A549 (cell line): Measurements from ENCODE around the gene COG7. TPM values are rescaled to one million over a fixed set of nuclear protein-coding genes. Genes with fewer than 3 reads are reported as not detected.

ENCODE experiments used
- ATAC-seq, 2 experiments: fragments of 200-7000 bp in 1 of 2; fragments of >200 bp in 1 of 2; cut with Nextera tagmentation in 1 of 2; cut with Tn5 transposase in 1 of 2; 3 replicates each; pipeline versions ENCODE4 v1.8.0 to v1.9.1; 2018 to 2020; ENCODE audit warnings: mild to moderate bottlenecking in 1 of 2, moderate library complexity in 1 of 2
- CTCF ChIA-PET: fragments of 300-600 bp; sonication (Branson Sonifier 250); formaldehyde crosslinking; extraction: SDS; loops from one replicate; lab custom pipeline; 2021; ENCODE audit warnings: antibody characterized with exemption, inconsistent platforms; lab: Yijun Ruan, JAX
- POLR2A ChIA-PET: fragments of 350-600 bp; formaldehyde crosslinking; extraction: SDS; loops from one replicate; lab custom pipeline; 2021; ENCODE audit warnings: antibody characterized with exemption, inconsistent platforms; lab: Yijun Ruan, JAX
- DNase-seq, 2 experiments: peaks; one replicate each; pipeline versions ENCODE4 v3.0.0 to v3.0.0-alpha.2; 2011 to 2016; ENCODE audit warnings: low read depth in 1 of 2, low spot score in 1 of 2
- FAIRE-seq: peaks from 2 replicates; lab custom pipeline; 2011; peaks lifted over from hg19 to GRCh38; lab: Jason Lieb, UNC
- H3K27ac ChIP-seq, 2 experiments: fragments of >200 bp; sonication (Bioruptor Twin); formaldehyde crosslinking; 3 replicates each; pipeline ENCODE4 v1.5.1; 2016 to 2017
- H3K4me1 ChIP-seq: fragments of >200 bp; sonication (Bioruptor Twin); formaldehyde crosslinking; 3 replicates; pipeline ENCODE4 v1.6.1; 2016
- H3K4me2 ChIP-seq: fragments of >200 bp; sonication (Bioruptor Twin); formaldehyde crosslinking; 3 replicates; pipeline ENCODE4 v1.6.1; 2016
- H3K4me3 ChIP-seq: fragments of >200 bp; sonication (Bioruptor Twin); formaldehyde crosslinking; 3 replicates; pipeline ENCODE4 v1.5.1; 2016
- H3K9me3 ChIP-seq: fragments of >200 bp; sonication (Bioruptor Twin); formaldehyde crosslinking; 3 replicates; pipeline ENCODE4 v1.6.1; 2016
- ATOH8 ChIP-seq: fragments of 250-450 bp; sonication (Bioruptor Pico); IDR thresholded peaks from 2 replicates; pipeline ENCODE4 v1.5.0; 2020; ENCODE audit warnings: low read depth, mild to moderate bottlenecking, moderate library complexity
- BCL3 ChIP-seq: fragments of >200 bp; sonication (Bioruptor Twin); formaldehyde crosslinking; IDR thresholded peaks from 3 replicates; pipeline ENCODE4 v1.6.1; 2016
- BHLHE40 ChIP-seq: IDR thresholded peaks from 2 replicates; pipeline ENCODE4 v1.6.1; 2012; ENCODE audit warnings: low read depth, low read length, inconsistent platforms
- CBX2 ChIP-seq: fragments of 200-600 bp; sonication (generic); IDR thresholded peaks from 2 replicates; pipeline ENCODE4 v1.6.1; 2016; ENCODE audit warnings: low read depth, mild to moderate bottlenecking, borderline replicate concordance
- CBX8 ChIP-seq: fragments of 200-600 bp; sonication (generic); IDR thresholded peaks from 2 replicates; pipeline ENCODE4 v1.6.1; 2016
- CHD4 ChIP-seq: fragments of 200-600 bp; sonication (generic); IDR thresholded peaks from 2 replicates; pipeline ENCODE4 v1.6.1; 2016; ENCODE audit warnings: antibody characterized with exemption, mild to moderate bottlenecking, borderline replicate concordance
- E2F6 ChIP-seq: IDR thresholded peaks from 2 replicates; pipeline ENCODE4 v1.6.1; 2012; ENCODE audit warnings: low read depth, borderline replicate concordance
- EHF ChIP-seq: fragments of 250-450 bp; sonication (Bioruptor Pico); IDR thresholded peaks from 2 replicates; pipeline ENCODE4 v1.5.0; 2020; ENCODE audit warnings: mild to moderate bottlenecking
- EHMT2 ChIP-seq: fragments of 200-600 bp; sonication (generic); IDR thresholded peaks from 2 replicates; pipeline ENCODE4 v1.6.1; 2016; ENCODE audit warnings: antibody characterized with exemption, low read depth, mild to moderate bottlenecking, moderate library complexity
- FOXS1 ChIP-seq: fragments of 250-450 bp; sonication (Bioruptor Pico); IDR thresholded peaks from 2 replicates; pipeline ENCODE4 v1.5.0; 2020; ENCODE audit warnings: mild to moderate bottlenecking, moderate library complexity
- HES2 ChIP-seq: fragments of >200 bp; sonication (Bioruptor Twin); formaldehyde crosslinking; IDR thresholded peaks from 2 replicates; pipeline ENCODE4 v1.6.1; 2016
- HEYL ChIP-seq: fragments of 250-450 bp; sonication (Bioruptor Pico); IDR thresholded peaks from 2 replicates; pipeline ENCODE4 v1.8.0; 2021; ENCODE audit warnings: mild to moderate bottlenecking, moderate library complexity
- HOXB5 ChIP-seq: fragments of 250-450 bp; sonication (Bioruptor Pico); IDR thresholded peaks from 2 replicates; pipeline ENCODE4 v1.5.0; 2020; ENCODE audit warnings: mild to moderate bottlenecking, moderate library complexity
- JUN ChIP-seq, 2 experiments: fragments of >200 bp; sonication (Bioruptor Twin); formaldehyde crosslinking; IDR thresholded peaks; 2 replicates in 1 of 2; 3 replicates in 1 of 2; pipeline ENCODE4 v1.6.1; 2016 to 2017
- JUNB ChIP-seq: fragments of >200 bp; sonication (Bioruptor Twin); formaldehyde crosslinking; IDR thresholded peaks from 2 replicates; pipeline ENCODE4 v1.6.1; 2016
- KDM5A ChIP-seq: fragments of 200-600 bp; sonication (generic); IDR thresholded peaks from 2 replicates; pipeline ENCODE4 v1.6.1; 2016; ENCODE audit warnings: antibody characterized with exemption, mild to moderate bottlenecking
- NPAS2 ChIP-seq: fragments of 250-450 bp; sonication (Bioruptor Pico); IDR thresholded peaks from 2 replicates; pipeline ENCODE4 v1.8.0; 2022; ENCODE audit warnings: mild to moderate bottlenecking, moderate library complexity, borderline replicate concordance
- PBX3 ChIP-seq: IDR thresholded peaks from 2 replicates; pipeline ENCODE4 v1.6.1; 2012
- PHF8 ChIP-seq: fragments of 200-600 bp; sonication (generic); IDR thresholded peaks from 2 replicates; pipeline ENCODE4 v1.6.1; 2016; ENCODE audit warnings: low read depth, mild to moderate bottlenecking, antibody characterized with exemption, moderate library complexity, borderline replicate concordance
- POLR2AphosphoS2 ChIP-seq: conservative IDR thresholded peaks from 2 replicates; pipeline ENCODE4 v1.6.1; 2012; ENCODE audit warnings: low read length, improper control_type of control experiment, inconsistent platforms
- RCOR1 ChIP-seq: fragments of 150-350 bp; IDR thresholded peaks from 2 replicates; pipeline ENCODE4 v1.6.1; 2014; ENCODE audit warnings: antibody characterized with exemption, low read length, low read depth
- RFX5 ChIP-seq: fragments of 450-650 bp; IDR thresholded peaks from 2 replicates; pipeline ENCODE4 v1.7.1; 2014; ENCODE audit warnings: antibody characterized with exemption, mild to moderate bottlenecking, moderate library complexity
- RNF2 ChIP-seq: fragments of 200-600 bp; sonication (generic); IDR thresholded peaks from 2 replicates; pipeline ENCODE4 v1.6.1; 2016; ENCODE audit warnings: low read depth, mild to moderate bottlenecking, antibody characterized with exemption, moderate library complexity, borderline replicate concordance
- USF2 ChIP-seq: fragments of 450-650 bp; IDR thresholded peaks from 2 replicates; pipeline ENCODE4 v1.6.1; 2014; ENCODE audit warnings: antibody characterized with exemption
- ZFP36 ChIP-seq: fragments of 450-650 bp; IDR thresholded peaks from 2 replicates; pipeline ENCODE4 v1.6.1; 2014; ENCODE audit warnings: borderline replicate concordance; ENCODE audit not compliant: partially characterized antibody
- ZNF302 ChIP-seq: fragments of 250-450 bp; sonication (Bioruptor Pico); IDR thresholded peaks from 2 replicates; pipeline ENCODE4 v1.9.0; 2021; ENCODE audit warnings: inconsistent platforms, mild to moderate bottlenecking, moderate library complexity
- WGBS: methylation state at CpG from one replicate; pipeline ENCODE4 v1.1.6; 2017; ENCODE audit errors: missing lambda C conversion rate; 5-methylcytosine and 5-hydroxymethylcytosine counted together
- polyA plus RNA-seq, 4 experiments: library from polyadenylated mRNA; depleted of rRNA in 3 of 4; stranded (reverse); fragments of >200 nt; fragmentation: RNase III in 1 of 4; extraction: RNeasy Plus Mini Kit Qiagen cat#74134 plus additional on column Dnase treatment in 1 of 4; gene quantifications; 2 replicates in 3 of 4; 3 replicates in 1 of 4; pipeline ENCODE4 v1.2.3, GENCODE V29; 2011 to 2017

COG7 gene
- polyA plus RNA-seq, 2 of the 4 experiments (the other 2 are of a cell fraction) = 11.3 to 18.5 TPM

GRCh38 chr16:23355106-23355670, 97.8 kb downstream of the COG7 start:
- no peak; a peak in 1 of 6 replicates for ATAC-seq
- no peak overlapping the region for H3K4me2 ChIP-seq
- H3K4me1 ChIP-seq = no peaks in the 10 kb centered on the region
- no peak for TF ChIP-seq POLR2AphosphoS2
- TF ChIP-seq RNF2 = no peak
- no peak for TF ChIP-seq RCOR1
- no peak for TF ChIP-seq RFX5
- no peak for TF ChIP-seq HOXB5
- TF ChIP-seq HEYL (CRISPR knock-in tag) = no peak
- no peak for TF ChIP-seq FOXS1
- no peak for TF ChIP-seq HES2
- no peak for TF ChIP-seq EHMT2
- TF ChIP-seq JUNB = no peak
- TF ChIP-seq E2F6 = no peak
- TF ChIP-seq PHF8 = no peak
- TF ChIP-seq JUN (IDR thresholded peaks at IDR 0.05) = no peak
- TF ChIP-seq PBX3 = no peak
- TF ChIP-seq, all 56 proteins: peak for 0
- no peak for DNase-seq
- FAIRE-seq = no peak
- H3K27ac ChIP-seq = no peak overlapping the region
- 69% methylated on average over 9 of the region's 13 CpGs for WGBS
- CTCF ChIA-PET = interaction anchor here (0.9 to 2.1 kb wide), 3 partner anchors 9 to 80 kb away, joined by 3 to 8 read pairs (median 3); no protein-coding TSS in a partner anchor
- no peak overlapping the region for H3K4me3 ChIP-seq
- H3K9me3 ChIP-seq = no peaks in the 10 kb centered on the region
- POLR2A ChIA-PET = no interaction called here

- ATAC-seq (no peak), DNase-seq (no peak), FAIRE-seq (no peak)
- H3K4me1 ChIP-seq = no peaks in the 10 kb centered on the region
- TF ChIP-seq EHF (CRISPR knock-in tag) (no peak), ATOH8 (CRISPR knock-in tag) (no peak), KDM5A (no peak), USF2 (no peak), ZNF302 (CRISPR knock-in tag) (no peak), ZFP36 (no peak), CHD4 (no peak), BHLHE40 (no peak), CBX8 (no peak), NPAS2 (CRISPR knock-in tag) (no peak), CBX2 (no peak), BCL3 (no peak)
- WGBS = 82% methylated on average over 9 of the region's 9 CpGs
- H3K9me3 ChIP-seq = no peaks in the 10 kb centered on the region
- CTCF ChIA-PET = interaction anchor here (1.2 to 2.1 kb wide), 2 partner anchors 39 to 81 kb away, joined by 3 to 8 read pairs; no protein-coding TSS in a partner anchor
- H3K27ac ChIP-seq = no peak overlapping the region
- H3K4me3 ChIP-seq = no peak overlapping the region
- POLR2A ChIA-PET = no interaction called here
- no peak overlapping the region for H3K4me2 ChIP-seq
These were observed 98.7 kb downstream of the COG7 start for GRCh38 chr16:23354246-23354645.
